Fibroblast of upper back skin (primary cell): ENCODE data around the gene SRSF4.
"Not testable (repeated sequence)": the region's sequence is repeated elsewhere in the genome, so short reads cannot be mapped to it uniquely, and the experiment has no call there.

Experiments used
- DNase-seq: peaks from one replicate; pipeline ENCODE4 v3.0.0-alpha.2; 2013

The SRSF4 gene

DNA sequence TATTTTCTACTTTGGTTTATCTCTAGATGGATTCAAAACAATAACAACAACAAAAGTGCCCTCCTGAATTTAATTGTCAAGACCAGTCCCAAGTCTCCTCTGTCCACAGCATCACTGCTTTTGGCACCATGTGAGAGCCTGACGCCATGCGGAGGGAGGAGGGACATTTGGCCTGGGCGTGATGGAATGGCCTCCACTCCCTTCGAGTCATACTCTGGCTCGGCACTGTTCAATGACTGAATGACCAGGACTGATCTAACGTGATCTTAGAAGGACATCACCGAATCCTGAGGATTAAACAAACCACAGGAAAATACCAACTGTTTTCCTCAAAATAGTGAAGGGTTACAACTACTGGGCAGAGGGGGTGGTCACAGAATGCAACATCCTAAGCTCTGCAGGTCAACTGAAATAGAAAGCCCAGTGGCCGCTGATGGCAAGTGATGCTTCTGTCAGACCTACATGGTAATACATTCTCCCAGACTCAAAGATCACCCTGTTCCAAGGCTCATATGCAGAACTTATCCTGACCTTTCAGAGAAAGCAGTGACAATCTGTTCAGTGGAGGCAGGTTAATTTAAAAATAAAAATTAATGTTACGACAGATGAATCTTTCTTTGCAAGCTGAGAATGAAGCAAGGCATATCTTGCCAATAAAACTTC, 19.1 kb downstream of the SRSF4 start:
- DNase-seq, result no peak

- no peak for DNase-seq
These were observed 19.7 kb downstream of the SRSF4 start for GRCh38 chr1:29162025-29162424.

- DNase-seq, result no peak
These were observed 21.9 kb downstream of the SRSF4 start for GRCh38 chr1:29159773-29160172.

DNA sequence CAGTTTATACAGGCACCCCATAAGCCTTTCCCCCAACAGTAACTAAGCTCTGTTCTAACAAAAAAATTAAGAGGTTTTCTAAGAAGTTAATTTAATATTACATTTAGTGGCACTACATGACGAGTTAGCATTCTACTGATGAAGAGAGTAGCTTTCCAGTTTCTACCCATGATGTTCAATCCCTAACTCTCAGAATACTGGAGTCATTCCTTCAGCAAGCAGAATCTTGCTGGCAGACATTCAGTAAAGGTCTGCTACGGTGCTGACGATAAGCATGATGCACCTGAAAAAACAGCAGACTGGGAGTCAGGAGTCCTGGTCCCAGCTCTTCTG, 24.5 kb downstream of the SRSF4 start:
- no peak for DNase-seq

DNA sequence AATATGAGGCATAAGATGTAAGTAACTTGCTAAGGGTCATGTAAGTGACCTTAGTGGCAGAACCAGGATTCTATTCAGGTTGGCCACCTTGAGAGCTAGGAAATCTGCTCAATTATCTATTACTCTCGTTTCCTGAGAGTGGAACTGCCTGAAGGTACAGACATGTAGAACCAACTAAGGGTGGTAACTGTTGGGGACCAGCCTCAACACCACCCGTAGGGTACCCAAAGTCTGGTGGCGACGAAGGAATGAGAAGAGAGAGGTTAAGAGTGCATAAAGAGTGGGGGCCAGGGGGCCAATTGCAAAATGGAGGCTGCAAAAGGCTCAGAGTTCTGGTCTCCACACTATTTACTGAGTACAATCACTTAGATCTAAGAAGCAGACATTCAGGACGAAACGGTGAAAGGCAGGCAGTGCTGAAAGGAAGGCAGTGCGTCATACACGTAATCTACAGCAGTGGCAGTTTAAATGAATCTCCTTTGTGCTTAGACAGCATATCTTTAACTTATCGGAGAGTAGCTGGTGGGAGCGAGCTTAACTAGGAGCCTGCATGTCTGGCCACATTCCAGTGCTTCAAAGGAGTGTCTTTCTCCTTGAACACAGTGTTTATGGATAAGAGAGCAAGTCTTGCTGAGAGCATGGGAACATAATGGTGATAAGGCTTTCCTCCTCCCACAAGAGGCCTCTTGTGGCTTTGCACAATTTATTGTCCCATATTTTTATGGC, 25.0 kb downstream of the SRSF4 start:
- peak; percentile 20 for DNase-seq

DNA sequence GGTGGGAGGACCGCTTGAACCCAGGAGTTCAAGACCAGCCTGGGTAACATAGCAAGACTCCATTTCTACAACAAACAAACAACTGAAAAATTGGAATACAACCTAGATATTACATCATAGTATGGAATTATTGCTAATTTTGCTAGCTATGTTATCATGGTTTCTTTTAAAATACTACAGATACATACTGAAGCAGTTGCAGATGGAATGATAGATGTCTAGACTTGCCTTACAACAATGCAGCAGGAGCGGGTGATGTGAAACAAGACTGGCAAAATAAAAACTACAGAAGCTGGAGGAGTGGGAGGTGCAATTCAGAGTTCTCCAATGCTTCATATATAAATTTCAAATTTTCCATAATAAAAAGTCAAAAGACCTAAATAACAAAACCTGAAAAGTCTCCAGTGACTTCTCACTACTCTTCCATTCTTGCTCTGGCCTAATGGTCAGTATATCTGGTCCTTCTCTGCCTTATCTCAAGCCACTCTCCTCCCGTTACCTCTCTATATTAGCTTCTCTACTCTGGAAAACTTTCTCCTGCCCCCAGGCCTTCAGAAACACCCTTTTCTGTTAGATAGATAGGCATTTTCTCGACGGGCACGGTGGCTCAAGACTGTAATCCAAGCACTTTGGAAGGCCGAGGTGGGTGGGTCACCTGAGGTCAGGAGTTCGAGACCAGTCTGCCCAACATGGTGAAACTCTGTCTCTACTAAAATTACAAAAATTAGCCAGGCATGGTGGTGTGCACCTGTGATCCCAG, 29.5 kb downstream of the SRSF4 start:
- DNase-seq, result no peak

GRCh38 chr1:29150346-29150745, 31.4 kb downstream of the SRSF4 start:
- DNase-seq, result not testable (repeated sequence)

GRCh38 chr1:29148656-29149491, 32.8 kb downstream of the SRSF4 start:
- DNase-seq, result no peak

- peak; percentile 94 for DNase-seq
These were observed 35.8 kb downstream of the SRSF4 start for GRCh38 chr1:29145739-29146437.

DNA sequence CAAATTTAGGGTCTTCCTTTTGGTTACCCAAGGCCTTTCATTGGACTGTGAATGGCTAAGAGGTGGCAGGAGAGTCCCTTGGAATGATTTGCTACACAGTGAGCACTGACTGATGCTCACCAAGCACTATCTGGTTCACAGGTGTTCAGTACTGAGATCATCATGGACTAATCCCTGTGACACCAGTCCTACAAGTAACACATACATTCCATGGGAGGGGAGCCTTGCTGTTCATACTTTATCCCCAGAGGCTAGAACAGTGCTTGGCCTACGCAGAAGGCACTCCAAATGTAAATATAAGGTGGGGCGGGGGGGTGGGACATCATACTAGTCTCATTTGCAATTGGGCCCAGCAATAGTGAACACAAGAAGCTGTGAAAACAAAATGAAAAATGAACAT, 37.5 kb downstream of the SRSF4 start:
- no peak for DNase-seq

DNA sequence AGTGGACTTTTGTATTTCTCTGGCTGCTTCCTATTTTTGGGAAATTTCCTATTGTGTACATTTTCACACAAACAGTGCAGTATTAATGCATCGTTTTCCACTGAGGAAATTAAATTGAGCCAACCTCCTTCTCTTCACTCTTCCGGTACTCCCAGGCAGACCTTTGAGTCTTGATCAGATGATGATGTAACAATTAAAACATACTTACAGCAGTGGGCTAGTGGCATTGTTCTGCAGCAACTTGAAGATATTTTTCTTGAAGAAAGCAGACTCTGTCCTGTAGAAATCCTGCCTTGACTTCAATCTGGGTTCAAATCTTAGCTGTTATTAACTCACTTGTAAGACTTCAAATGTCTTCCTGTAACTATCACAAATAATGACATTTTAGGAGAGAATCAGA, 39.0 kb downstream of the SRSF4 start:
- DNase-seq, result no peak

DNA sequence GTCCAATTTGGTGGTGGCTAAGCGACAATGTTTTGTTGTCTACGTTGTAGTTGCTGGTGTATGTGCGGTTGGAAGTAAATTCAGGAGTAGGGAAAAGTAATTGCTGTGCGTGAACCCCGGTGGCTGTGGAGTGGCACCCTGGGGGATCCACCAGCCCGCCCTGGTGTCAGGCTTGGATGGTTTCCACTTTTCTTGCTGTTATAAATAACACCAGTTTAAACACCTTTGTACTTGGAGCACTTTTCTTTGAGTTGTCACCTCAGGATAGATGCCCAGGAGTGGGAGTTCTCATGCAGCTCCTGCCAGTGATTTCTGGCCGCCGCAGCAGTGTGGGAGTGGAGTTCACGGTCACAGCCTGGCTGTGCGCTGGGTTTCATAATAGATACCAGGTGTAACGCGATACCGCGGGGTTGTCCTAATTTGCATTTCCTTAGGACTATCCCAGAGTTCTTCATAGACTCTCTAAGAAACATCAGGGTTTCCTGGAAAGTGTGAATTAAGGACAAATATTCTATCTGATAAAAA, 45.2 kb downstream of the SRSF4 start:
- peak; percentile 47 for DNase-seq

DNA sequence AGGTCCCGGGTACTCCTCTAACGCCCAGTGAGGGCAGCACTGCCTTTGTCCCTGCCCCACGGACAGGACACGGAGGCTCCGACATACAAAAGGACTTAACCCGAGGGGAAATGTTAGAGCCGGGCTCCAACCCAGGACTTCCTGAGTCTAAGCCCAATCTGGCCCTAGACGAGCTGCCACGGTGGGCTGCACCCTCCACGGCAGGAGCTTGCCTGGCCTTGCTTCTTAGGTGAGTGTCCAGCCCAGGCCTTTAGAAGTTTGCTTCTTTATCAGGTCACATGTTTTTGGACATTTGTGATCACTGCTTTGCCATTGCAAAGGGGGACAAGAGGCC, 47.0 kb downstream of the SRSF4 start:
- no peak for DNase-seq

DNA sequence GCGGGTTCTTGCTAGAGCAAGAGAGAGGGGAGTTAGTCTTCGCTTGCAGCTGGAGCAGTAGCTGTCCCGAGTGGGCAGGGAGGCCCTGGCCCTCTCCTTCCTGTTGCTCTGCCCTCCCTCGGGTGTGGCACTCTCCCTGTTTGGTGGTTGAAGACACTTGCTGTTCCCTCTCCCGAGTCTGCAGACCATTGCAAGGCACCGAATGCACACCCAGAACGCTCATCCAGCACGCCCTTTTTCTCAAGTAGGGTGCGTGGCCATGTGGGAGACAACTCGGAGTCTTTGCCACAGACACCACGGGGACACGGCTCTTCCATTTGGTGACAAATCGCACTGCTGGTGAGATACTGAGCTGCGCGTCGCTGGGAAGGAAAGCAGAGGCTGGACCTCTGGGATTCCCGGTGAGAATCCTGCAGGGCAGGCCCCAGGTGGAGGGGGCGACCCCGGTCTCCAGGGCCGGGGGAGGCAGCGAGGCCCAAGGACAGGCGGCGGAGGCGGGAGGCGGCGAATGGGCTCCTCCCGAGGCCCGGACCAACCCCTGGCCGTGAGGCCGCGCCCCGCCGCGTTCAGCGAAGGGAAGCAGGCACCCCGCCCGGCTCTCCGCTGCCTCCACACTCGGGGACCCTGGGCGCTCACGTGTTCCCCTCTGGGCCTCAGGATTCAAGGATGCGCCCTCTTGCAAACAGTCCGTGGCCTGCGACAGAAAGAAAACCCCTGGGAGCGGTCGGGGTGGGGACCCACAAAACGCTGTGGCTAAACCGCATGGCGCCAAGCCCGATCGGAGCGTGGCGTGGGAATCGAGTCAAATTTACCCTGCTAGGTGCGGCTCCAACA, 47.6 kb downstream of the SRSF4 start:
- DNase-seq, result no peak

- not testable (repeated sequence) for DNase-seq
These were observed 50.6 kb downstream of the SRSF4 start for GRCh38 chr1:29131056-29131455.

DNA sequence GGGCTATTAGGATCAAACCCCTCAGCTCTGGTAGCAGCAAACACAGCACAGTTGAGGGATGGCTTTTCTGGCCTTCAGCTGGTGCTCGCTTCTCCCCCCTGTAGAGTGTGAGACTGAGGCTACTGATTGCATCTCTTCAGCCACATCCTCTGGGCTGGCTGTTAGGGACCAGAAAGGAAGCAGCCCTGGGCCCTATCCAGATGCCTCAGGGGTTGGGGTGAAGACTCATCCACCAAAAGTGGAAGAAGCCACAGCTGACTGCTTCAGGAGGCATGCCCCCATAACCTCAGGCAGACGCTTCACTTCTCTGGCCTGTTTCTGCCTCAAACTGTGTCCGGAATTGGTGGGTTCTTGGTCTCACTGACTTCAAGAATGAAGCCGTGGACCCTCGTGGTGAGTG, 51.8 kb downstream of the SRSF4 start:
- DNase-seq, result no peak

- DNase-seq, result no peak
These were observed 53.0 kb downstream of the SRSF4 start for GRCh38 chr1:29128739-29129138.

GRCh38 chr1:29126198-29126597, 55.5 kb downstream of the SRSF4 start:
- DNase-seq, result no peak

DNA sequence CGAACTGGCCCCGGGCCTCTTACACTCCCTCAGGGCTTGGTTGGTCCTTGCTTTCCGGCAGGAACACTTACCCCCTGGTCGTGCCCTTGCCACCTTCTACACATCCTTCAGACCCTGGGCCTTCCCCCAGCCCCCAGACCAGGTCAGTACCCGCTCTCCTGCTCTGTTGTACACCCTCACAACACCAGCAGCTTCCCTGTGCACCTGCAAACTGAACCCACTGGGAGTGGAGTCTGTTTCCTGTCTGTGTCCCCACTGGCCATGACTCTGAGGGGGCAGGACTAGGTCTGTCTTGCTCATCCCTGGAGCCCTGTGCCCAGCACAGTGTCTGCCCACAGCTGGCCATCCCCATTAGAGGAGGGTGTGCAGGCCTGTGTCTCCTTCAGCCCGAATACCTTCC, 55.9 kb downstream of the SRSF4 start:
- no peak for DNase-seq

DNA sequence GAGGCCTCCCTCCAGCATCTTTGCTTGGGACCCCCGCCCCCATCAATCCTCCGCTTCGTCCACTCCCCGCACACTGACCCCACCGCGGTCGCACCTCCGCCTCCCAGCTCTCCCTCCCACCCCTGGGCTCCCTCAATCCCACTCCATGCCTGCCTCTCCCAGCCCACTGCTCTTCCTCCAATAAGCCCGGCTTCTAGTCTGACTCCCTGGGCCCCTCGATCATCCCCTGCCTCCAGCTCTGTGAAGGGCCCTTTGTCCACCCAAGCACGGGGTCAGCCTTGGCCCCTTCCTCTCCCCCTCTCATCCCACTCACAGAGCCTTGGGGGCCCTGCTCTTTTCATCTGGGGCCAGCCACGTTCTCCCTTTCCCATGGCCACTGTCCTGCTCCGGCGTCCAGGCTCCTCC, 56.5 kb downstream of the SRSF4 start:
- no peak for DNase-seq
